Measurements from ENCODE around the gene ARID4B.

- TF ChIP-seq CTCF (IDR thresholded peaks at IDR 0.05) (no peak), POLR2A (IDR thresholded peaks at IDR 0.05) (no peak)
Observed at GRCh38 chr1:235366286-235366685, 38.3 kb upstream of the ARID4B start.
